Common myeloid progenitor, CD34-positive (primary cell): ENCODE data around the gene PRKN.

Experiments
- CTCF ChIA-PET: fragments of 350-600 bp; sonication (Branson Sonifier 250); formaldehyde crosslinking; loops from one replicate; lab custom pipeline; 2021; ENCODE audit warnings: antibody characterized with exemption; lab: Charles Lee
- POLR2A ChIA-PET: fragments of 350-600 bp; sonication (Branson Sonifier 250); formaldehyde crosslinking; loops from one replicate; lab custom pipeline; 2021; ENCODE audit warnings: antibody characterized with exemption; lab: Charles Lee
- DNase-seq, 3 donors: peaks; one replicate each; pipeline versions ENCODE4 v3.0.0 to v3.0.0-alpha.2; 2013
- H3K27ac ChIP-seq, 2 experiments: 1 replicate in 1 of 2; 2 replicates in 1 of 2; pipeline ENCODE4 v1.7.0; 2013; ENCODE audit warnings: inconsistent platforms in 2 of 2, low read length in 2 of 2, mild to moderate bottlenecking in 2 of 2, low read depth in 1 of 2, moderate library complexity in 1 of 2; ENCODE audit not compliant: severe bottlenecking in 2 of 2, insufficient read depth in 1 of 2, poor library complexity in 1 of 2
- H3K27me3 ChIP-seq, 5 experiments: replicated peaks in 2 of 5; 1 replicate in 3 of 5; 2 replicates in 2 of 5; pipeline versions ENCODE4 v1.6.1 to v1.7.0; 2013; ENCODE audit warnings: low read length in 4 of 5, mild to moderate bottlenecking in 2 of 5, moderate library complexity in 2 of 5, inconsistent platforms in 1 of 5; ENCODE audit not compliant: insufficient read depth in 5 of 5, control insufficient read depth in 4 of 5
- H3K36me3 ChIP-seq, 4 experiments: 1 replicate in 2 of 4; 2 replicates in 2 of 4; pipeline versions ENCODE4 v1.6.1 to v1.7.0; 2013; ENCODE audit warnings: low read length in 3 of 4, control low read depth in 1 of 4, mild to moderate bottlenecking in 1 of 4; ENCODE audit not compliant: control insufficient read depth in 4 of 4, insufficient read depth in 4 of 4
- H3K4me1 ChIP-seq, 4 experiments: 1 replicate in 3 of 4; 2 replicates in 1 of 4; pipeline versions ENCODE4 v1.6.1 to v1.7.1; 2013; ENCODE audit warnings: low read length in 3 of 4, mild to moderate bottlenecking in 3 of 4, control low read depth in 1 of 4, inconsistent platforms in 1 of 4, moderate library complexity in 1 of 4; ENCODE audit not compliant: control insufficient read depth in 4 of 4, insufficient read depth in 4 of 4; ENCODE audit errors: control extremely low read depth in 1 of 4
- H3K4me3 ChIP-seq, 7 experiments: 1 replicate in 4 of 7; 2 replicates in 3 of 7; pipeline versions ENCODE4 v1.5.1 to v1.7.0; 2013; ENCODE audit warnings: mild to moderate bottlenecking in 7 of 7, low read length in 6 of 7, moderate library complexity in 6 of 7, inconsistent platforms in 2 of 7, low read depth in 2 of 7, control low read depth in 1 of 7; ENCODE audit not compliant: insufficient read depth in 4 of 7, control insufficient read depth in 1 of 7; ENCODE audit errors: extremely low read depth in 1 of 7
- H3K9me3 ChIP-seq, 5 experiments: 1 replicate in 4 of 5; 2 replicates in 1 of 5; pipeline versions ENCODE4 v1.6.1 to v1.7.1; 2013; ENCODE audit warnings: low read length in 4 of 5, mild to moderate bottlenecking in 2 of 5, inconsistent platforms in 1 of 5, low read depth in 1 of 5, moderate library complexity in 1 of 5; ENCODE audit not compliant: control insufficient read depth in 4 of 5, insufficient read depth in 2 of 5; ENCODE audit errors: control extremely low read depth in 1 of 5
- WGBS: methylation state at CpG from one replicate; pipeline ENCODE4 v1.1.5; 2013; ENCODE audit not compliant: insufficient coverage; 5-methylcytosine and 5-hydroxymethylcytosine counted together

Gene PRKN

GRCh38 chr6:162485464-162485863 lies 242.1 kb downstream of the PRKN start:
- ChIA-PET CTCF (no interaction called here), POLR2A (interaction anchor here (0.7 kb wide), 1 partner anchor 142 kb away, joined by 3 read pairs; no protein-coding TSS in a partner anchor)
- no peak overlapping the region for H3K27ac ChIP-seq
- H3K9me3 ChIP-seq = no peaks in the 10 kb centered on the region
- no peaks in the 10 kb centered on the region for H3K4me1 ChIP-seq
- H3K36me3 ChIP-seq = no peaks in the 10 kb centered on the region
- DNase-seq = no peak
- 85% methylated on average over 2 of the region's 2 CpGs for WGBS
- H3K4me3 ChIP-seq = no peak overlapping the region
- H3K27me3 ChIP-seq = no peaks in the 10 kb centered on the region

- Histone ChIP-seq H3K27me3 (no peaks in the 10 kb centered on the region), H3K27ac (no peak overlapping the region), H3K9me3 (peaks cover 0 to 3% (median 0%) of the 10 kb centered on the region in 5 experiments), H3K36me3 (no peaks in the 10 kb centered on the region), H3K4me3 (no peak overlapping the region), H3K4me1 (no peaks in the 10 kb centered on the region)
- ChIA-PET POLR2A (no interaction called here), CTCF (no interaction called here)
- DNase-seq = no peak
Measured at GRCh38 chr6:162481938-162482337, 245.6 kb downstream of the PRKN start.

- Histone ChIP-seq H3K9me3 (peaks cover 0 to 3% (median 0%) of the 10 kb centered on the region in 5 experiments), H3K4me3 (no peak overlapping the region), H3K36me3 (no peaks in the 10 kb centered on the region), H3K27ac (no peak overlapping the region), H3K27me3 (no peaks in the 10 kb centered on the region), H3K4me1 (no peaks in the 10 kb centered on the region)
- CTCF ChIA-PET = no interaction called here
- DNase-seq = no peak
- POLR2A ChIA-PET = no interaction called here
- 100% methylated on average over 1 of the region's 2 CpGs for WGBS
Measured at GRCh38 chr6:162481320-162481719, 246.2 kb downstream of the PRKN start.

- Histone ChIP-seq H3K27ac (no peak overlapping the region), H3K36me3 (no peaks in the 10 kb centered on the region), H3K4me1 (no peaks in the 10 kb centered on the region), H3K9me3 (peaks cover 0 to 3% (median 0%) of the 10 kb centered on the region in 5 experiments), H3K4me3 (no peak overlapping the region), H3K27me3 (no peaks in the 10 kb centered on the region)
- 100% methylated on average over 5 of the region's 7 CpGs for WGBS
- ChIA-PET CTCF (no interaction called here), POLR2A (no interaction called here)
- DNase-seq = no peak
Measured at GRCh38 chr6:162478192-162478671, 249.3 kb downstream of the PRKN start.

GRCh38 chr6:162474722-162475121 lies 252.8 kb downstream of the PRKN start:
- H3K4me1 ChIP-seq = no peaks in the 10 kb centered on the region
- WGBS = no CpG with 5 or more reads among the region's 2 CpGs
- H3K4me3 ChIP-seq = no peak overlapping the region
- DNase-seq = no peak
- peaks cover 0 to 3% (median 0%) of the 10 kb centered on the region in 5 experiments for H3K9me3 ChIP-seq
- no peak overlapping the region for H3K27ac ChIP-seq
- H3K36me3 ChIP-seq = no peaks in the 10 kb centered on the region
- no peaks in the 10 kb centered on the region for H3K27me3 ChIP-seq
- POLR2A ChIA-PET = no interaction called here
- CTCF ChIA-PET = no interaction called here

GRCh38 chr6:162471842-162472241 lies 255.7 kb downstream of the PRKN start:
- POLR2A ChIA-PET = no interaction called here
- CTCF ChIA-PET = no interaction called here
- 90% methylated on average over 1 of the region's 2 CpGs for WGBS

GRCh38 chr6:162468326-162468725 lies 259.2 kb downstream of the PRKN start:
- POLR2A ChIA-PET = no interaction called here
- WGBS = 100% methylated on average over 1 of the region's 2 CpGs
- Histone ChIP-seq H3K27me3 (no peaks in the 10 kb centered on the region), H3K4me3 (no peak overlapping the region), H3K4me1 (no peaks in the 10 kb centered on the region), H3K9me3 (no peaks in the 10 kb centered on the region), H3K36me3 (no peaks in the 10 kb centered on the region), H3K27ac (no peak overlapping the region)
- CTCF ChIA-PET = no interaction called here
- no peak for DNase-seq

More at GRCh38 chr6:162471842-162472241, 255.7 kb downstream of the PRKN start:
- Histone ChIP-seq H3K27me3 (no peaks in the 10 kb centered on the region), H3K4me3 (no peak overlapping the region), H3K9me3 (no peaks in the 10 kb centered on the region), H3K4me1 (no peaks in the 10 kb centered on the region), H3K27ac (no peak overlapping the region), H3K36me3 (no peaks in the 10 kb centered on the region)
- DNase-seq = no peak
